K562 (cell line): ENCODE measurements around the gene AFG1L.

Experiments
- CHD2 ChIP-seq: IDR thresholded peaks from 2 replicates; pipeline ENCODE4 v1.6.1; 2011; ENCODE audit warnings: low read depth, low read length
- FOS ChIP-seq: IDR thresholded peaks from 3 replicates; pipeline ENCODE4 v1.6.1; 2011; ENCODE audit not compliant: insufficient read length; ENCODE audit errors: extremely low read depth
- HDAC2 ChIP-seq: fragments of 450-650 bp; IDR thresholded peaks from 2 replicates; pipeline ENCODE4 v1.6.1; 2016; ENCODE audit warnings: mild to moderate bottlenecking
- KLF6 ChIP-seq: fragments of 250-450 bp; sonication (Bioruptor Pico); IDR thresholded peaks from 2 replicates; pipeline ENCODE4 v1.4.0; 2020; ENCODE audit warnings: mild to moderate bottlenecking, moderate library complexity, borderline replicate concordance
- NR2C1 ChIP-seq, 2 experiments: fragments of 450-650 bp; IDR thresholded peaks; 2 replicates each; pipeline ENCODE4 v1.6.1; 2017; ENCODE audit warnings: mild to moderate bottlenecking in 2 of 2, antibody characterized with exemption in 1 of 2, inconsistent platforms in 1 of 2, missing compliant biosample characterization in 1 of 2, missing genetic modification characterization in 1 of 2
- NRF1 ChIP-seq, 2 experiments: fragments of 450-650 bp; IDR thresholded peaks in 1 of 2; conservative IDR thresholded peaks in 1 of 2; 2 replicates each; pipeline ENCODE4 v1.6.1; 2014; ENCODE audit warnings: mild to moderate bottlenecking in 2 of 2
- PHB2 ChIP-seq: fragments of 450-650 bp; IDR thresholded peaks from 2 replicates; pipeline ENCODE4 v1.6.1; 2017; ENCODE audit warnings: low read depth
- U2AF2 ChIP-seq: fragments of 200-400 bp; formaldehyde crosslinking; optimal IDR thresholded peaks from 2 replicates; pipeline ENCODE3; 2017; ENCODE audit warnings: low read depth, mild to moderate bottlenecking, low read length
- ZNF134 ChIP-seq: fragments of 250-450 bp; sonication (Bioruptor Pico); conservative IDR thresholded peaks from 2 replicates; pipeline ENCODE4 v1.4.0; 2020
- TF ChIP-seq, protein P1 (sequence below): sonication (generic); formaldehyde crosslinking; IDR thresholded peaks from 2 replicates; pipeline ENCODE4 v1.9.0; 2022; ENCODE audit warnings: mild to moderate bottlenecking, missing genetic modification reagents
- TF ChIP-seq, protein P2 (sequence below): sonication (generic); formaldehyde crosslinking; IDR thresholded peaks from 2 replicates; pipeline ENCODE4 v1.8.0; 2023; ENCODE audit warnings: mild to moderate bottlenecking, missing genetic modification reagents
- TF ChIP-seq, protein P3 (sequence below), 3 experiments: IDR thresholded peaks in 2 of 3; conservative IDR thresholded peaks in 1 of 3; 2 replicates each; pipeline ENCODE4 v1.5.1; 2011 to 2012; ENCODE audit warnings: low read length in 3 of 3, mild to moderate bottlenecking in 3 of 3, control low read depth in 2 of 3, improper control_type of control experiment in 1 of 3, inconsistent platforms in 1 of 3, low read depth in 1 of 3, mixed read lengths in 1 of 3, moderate library complexity in 1 of 3; ENCODE audit not compliant: insufficient read depth in 2 of 3

DNA sequence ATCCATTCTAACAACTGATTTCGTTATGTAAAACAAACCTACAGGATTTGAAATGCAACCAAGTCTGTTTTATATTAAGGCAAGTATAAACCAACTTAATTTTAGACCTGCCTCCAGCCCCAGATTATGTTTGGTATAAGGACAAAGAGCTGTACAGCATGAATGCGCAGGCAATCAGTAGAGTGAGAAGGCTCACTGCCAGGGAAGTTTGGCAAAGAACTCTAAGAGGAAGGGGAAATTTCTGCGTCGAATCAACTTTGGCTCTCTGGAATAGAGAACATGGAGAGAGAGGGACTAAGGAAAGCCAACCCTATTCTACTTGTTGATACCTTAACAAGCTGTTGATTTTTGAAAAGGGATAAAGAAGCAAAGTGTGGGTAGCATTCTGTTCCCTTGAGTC lies 168.9 kb downstream of the AFG1L start:
- no peak for TF ChIP-seq CHD2
- TF ChIP-seq ZNF134 (CRISPR knock-in tag): no peak
- TF ChIP-seq FOS: no peak
- no peak for TF ChIP-seq U2AF2
- TF ChIP-seq, protein P1, sequence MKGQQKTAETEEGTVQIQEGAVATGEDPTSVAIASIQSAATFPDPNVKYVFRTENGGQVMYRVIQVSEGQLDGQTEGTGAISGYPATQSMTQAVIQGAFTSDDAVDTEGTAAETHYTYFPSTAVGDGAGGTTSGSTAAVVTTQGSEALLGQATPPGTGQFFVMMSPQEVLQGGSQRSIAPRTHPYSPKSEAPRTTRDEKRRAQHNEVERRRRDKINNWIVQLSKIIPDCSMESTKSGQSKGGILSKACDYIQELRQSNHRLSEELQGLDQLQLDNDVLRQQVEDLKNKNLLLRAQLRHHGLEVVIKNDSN (CRISPR knock-in tag): no peak
- TF ChIP-seq KLF6 (CRISPR knock-in tag): no peak
- TF ChIP-seq NR2C1 (IDR thresholded peaks at IDR 0.05): no peak
- TF ChIP-seq NR2C1 (tag; IDR thresholded peaks at IDR 0.05): no peak
- no peak for TF ChIP-seq NRF1 (conservative IDR thresholded peaks at IDR 0.05 in 1 of 2, IDR thresholded peaks at IDR 0.05 in 1 of 2)
- TF ChIP-seq, protein P2, sequence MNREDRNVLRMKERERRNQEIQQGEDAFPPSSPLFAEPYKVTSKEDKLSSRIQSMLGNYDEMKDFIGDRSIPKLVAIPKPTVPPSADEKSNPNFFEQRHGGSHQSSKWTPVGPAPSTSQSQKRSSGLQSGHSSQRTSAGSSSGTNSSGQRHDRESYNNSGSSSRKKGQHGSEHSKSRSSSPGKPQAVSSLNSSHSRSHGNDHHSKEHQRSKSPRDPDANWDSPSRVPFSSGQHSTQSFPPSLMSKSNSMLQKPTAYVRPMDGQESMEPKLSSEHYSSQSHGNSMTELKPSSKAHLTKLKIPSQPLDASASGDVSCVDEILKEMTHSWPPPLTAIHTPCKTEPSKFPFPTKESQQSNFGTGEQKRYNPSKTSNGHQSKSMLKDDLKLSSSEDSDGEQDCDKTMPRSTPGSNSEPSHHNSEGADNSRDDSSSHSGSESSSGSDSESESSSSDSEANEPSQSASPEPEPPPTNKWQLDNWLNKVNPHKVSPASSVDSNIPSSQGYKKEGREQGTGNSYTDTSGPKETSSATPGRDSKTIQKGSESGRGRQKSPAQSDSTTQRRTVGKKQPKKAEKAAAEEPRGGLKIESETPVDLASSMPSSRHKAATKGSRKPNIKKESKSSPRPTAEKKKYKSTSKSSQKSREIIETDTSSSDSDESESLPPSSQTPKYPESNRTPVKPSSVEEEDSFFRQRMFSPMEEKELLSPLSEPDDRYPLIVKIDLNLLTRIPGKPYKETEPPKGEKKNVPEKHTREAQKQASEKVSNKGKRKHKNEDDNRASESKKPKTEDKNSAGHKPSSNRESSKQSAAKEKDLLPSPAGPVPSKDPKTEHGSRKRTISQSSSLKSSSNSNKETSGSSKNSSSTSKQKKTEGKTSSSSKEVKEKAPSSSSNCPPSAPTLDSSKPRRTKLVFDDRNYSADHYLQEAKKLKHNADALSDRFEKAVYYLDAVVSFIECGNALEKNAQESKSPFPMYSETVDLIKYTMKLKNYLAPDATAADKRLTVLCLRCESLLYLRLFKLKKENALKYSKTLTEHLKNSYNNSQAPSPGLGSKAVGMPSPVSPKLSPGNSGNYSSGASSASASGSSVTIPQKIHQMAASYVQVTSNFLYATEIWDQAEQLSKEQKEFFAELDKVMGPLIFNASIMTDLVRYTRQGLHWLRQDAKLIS (CRISPR knock-in tag): no peak
- TF ChIP-seq, protein P3, sequence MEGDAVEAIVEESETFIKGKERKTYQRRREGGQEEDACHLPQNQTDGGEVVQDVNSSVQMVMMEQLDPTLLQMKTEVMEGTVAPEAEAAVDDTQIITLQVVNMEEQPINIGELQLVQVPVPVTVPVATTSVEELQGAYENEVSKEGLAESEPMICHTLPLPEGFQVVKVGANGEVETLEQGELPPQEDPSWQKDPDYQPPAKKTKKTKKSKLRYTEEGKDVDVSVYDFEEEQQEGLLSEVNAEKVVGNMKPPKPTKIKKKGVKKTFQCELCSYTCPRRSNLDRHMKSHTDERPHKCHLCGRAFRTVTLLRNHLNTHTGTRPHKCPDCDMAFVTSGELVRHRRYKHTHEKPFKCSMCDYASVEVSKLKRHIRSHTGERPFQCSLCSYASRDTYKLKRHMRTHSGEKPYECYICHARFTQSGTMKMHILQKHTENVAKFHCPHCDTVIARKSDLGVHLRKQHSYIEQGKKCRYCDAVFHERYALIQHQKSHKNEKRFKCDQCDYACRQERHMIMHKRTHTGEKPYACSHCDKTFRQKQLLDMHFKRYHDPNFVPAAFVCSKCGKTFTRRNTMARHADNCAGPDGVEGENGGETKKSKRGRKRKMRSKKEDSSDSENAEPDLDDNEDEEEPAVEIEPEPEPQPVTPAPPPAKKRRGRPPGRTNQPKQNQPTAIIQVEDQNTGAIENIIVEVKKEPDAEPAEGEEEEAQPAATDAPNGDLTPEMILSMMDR (IDR thresholded peaks at IDR 0.05 in 2 of 3, conservative IDR thresholded peaks at IDR 0.05 in 1 of 3; ENCODE audit: insufficient read depth in 2 of 3, low read depth in 1 of 3, low read length in 3 of 3): no peak
- no peak for TF ChIP-seq HDAC2
- TF ChIP-seq PHB2: no peak
